NOMO-1 (cell line): ENCODE measurements around the gene SLC1A3.
"Not testable (repeated sequence)": the region's sequence is repeated elsewhere in the genome, so short reads cannot be mapped to it uniquely, and the experiment has no call there.

Experiments used
- DNase-seq, 2 experiments: peaks; one replicate each; lab custom pipeline; 2025; ENCODE audit not compliant: unreplicated experiment in 2 of 2; lab: John Stamatoyannopoulos, UW

Gene SLC1A3

GRCh38 chr5:36606428-36607113, at the start of gene SLC1A3:
TSS of gene SLC1A3 (plus strand) at chr5:36606606. CDS start at chr5:36608424, 1,818 bp downstream.
- DNase-seq, result peak; percentile 64 to 82

GRCh38 chr5:36558641-36559040, 47.8 kb upstream of the SLC1A3 start:
- DNase-seq, result peak; percentile 46 to 74

- DNase-seq, result peak; percentile 73 to 93
Measured at GRCh38 chr5:36561601-36562000, 44.8 kb upstream of the SLC1A3 start.

GRCh38 chr5:36569491-36569890, 36.9 kb upstream of the SLC1A3 start:
- no peak for DNase-seq

GRCh38 chr5:36570301-36571095, 35.9 kb upstream of the SLC1A3 start:
- no peak for DNase-seq

GRCh38 chr5:36571401-36572042, 34.9 kb upstream of the SLC1A3 start:
- DNase-seq, result no peak

- no peak for DNase-seq
Measured at GRCh38 chr5:36573438-36573837, 33.0 kb upstream of the SLC1A3 start.

- no peak for DNase-seq
Measured at GRCh38 chr5:36575361-36575781, 31.0 kb upstream of the SLC1A3 start.

GRCh38 chr5:36576721-36577120, 29.7 kb upstream of the SLC1A3 start:
- no peak for DNase-seq

GRCh38 chr5:36579858-36580257, 26.5 kb upstream of the SLC1A3 start:
- DNase-seq, result not testable (repeated sequence)

GRCh38 chr5:36581070-36581469, 25.3 kb upstream of the SLC1A3 start:
- DNase-seq, result no peak

GRCh38 chr5:36584009-36584875, 22.2 kb upstream of the SLC1A3 start:
- no peak for DNase-seq

GRCh38 chr5:36585701-36586100, 20.7 kb upstream of the SLC1A3 start:
- peak; percentile 76 to 77 for DNase-seq

- no peak for DNase-seq
Measured at GRCh38 chr5:36587354-36587753, 19.1 kb upstream of the SLC1A3 start.

- not testable (repeated sequence) for DNase-seq
Measured at GRCh38 chr5:36589735-36590134, 16.7 kb upstream of the SLC1A3 start.

GRCh38 chr5:36590513-36591286, 15.7 kb upstream of the SLC1A3 start:
- DNase-seq, result no peak

- peak; percentile 93 to 94 for DNase-seq
Measured at GRCh38 chr5:36593867-36594266, 12.5 kb upstream of the SLC1A3 start.

GRCh38 chr5:36596247-36596646, 10.2 kb upstream of the SLC1A3 start:
- DNase-seq, result no peak

GRCh38 chr5:36596756-36597155, 9.7 kb upstream of the SLC1A3 start:
- DNase-seq, result no peak

GRCh38 chr5:36598045-36598444, 8.4 kb upstream of the SLC1A3 start:
- DNase-seq, result no peak
